Measurements from ENCODE around the gene SLC36A2.
"Not testable (repeated sequence)": the region's sequence is repeated elsewhere in the genome, so short reads cannot be mapped to it uniquely, and the experiment has no call there.

Gene SLC36A2

GRCh38 chr5:151312756-151313324 is 34.5 kb downstream of the SLC36A2 start:
- H3K9ac ChIP-seq (ENCODE audit: low read depth, low read length): no peak overlapping the region
- no peaks in the 10 kb centered on the region for H3K36me3 ChIP-seq (ENCODE audit: insufficient read depth, low read length)
- H3K9me3 ChIP-seq (ENCODE audit: control insufficient read depth, insufficient read depth, low read length): no peaks in the 10 kb centered on the region
- H3K4me1 ChIP-seq (ENCODE audit: insufficient read depth, low read length): peaks cover 6% of the 10 kb centered on the region; the same call in 1 of the 2 replicates

GRCh38 chr5:151310932-151311331 is 36.4 kb downstream of the SLC36A2 start:
- Histone ChIP-seq H3K4me1 (ENCODE audit: insufficient read depth, low read length) (0 out of 2 replicates have a peak, but pooled peaks cover 3% of the 10 kb centered on the region), H3K9ac (ENCODE audit: low read depth, low read length) (no peak overlapping the region), H3K9me3 (ENCODE audit: control insufficient read depth, insufficient read depth, low read length) (no peaks in the 10 kb centered on the region), H3K36me3 (ENCODE audit: insufficient read depth, low read length) (no peaks in the 10 kb centered on the region)

- not testable (repeated sequence) for H3K36me3 ChIP-seq (ENCODE audit: insufficient read depth, low read length); H3K9me3 ChIP-seq (ENCODE audit: control insufficient read depth, insufficient read depth, low read length); H3K9ac ChIP-seq (ENCODE audit: low read depth, low read length); H3K4me1 ChIP-seq (ENCODE audit: insufficient read depth, low read length)
Observed at GRCh38 chr5:151309821-151310220, 37.5 kb downstream of the SLC36A2 start.

GRCh38 chr5:151309266-151309665 is 38.1 kb downstream of the SLC36A2 start:
- H3K9ac ChIP-seq (ENCODE audit: low read depth, low read length); H3K9me3 ChIP-seq (ENCODE audit: control insufficient read depth, insufficient read depth, low read length); H3K36me3 ChIP-seq (ENCODE audit: insufficient read depth, low read length); H3K4me1 ChIP-seq (ENCODE audit: insufficient read depth, low read length): not testable (repeated sequence)

- Histone ChIP-seq H3K9me3 (ENCODE audit: control insufficient read depth, insufficient read depth, low read length) (no peaks in the 10 kb centered on the region), H3K9ac (ENCODE audit: low read depth, low read length) (no peak within 1 kb of the TSS), H3K4me1 (ENCODE audit: insufficient read depth, low read length) (peaks cover under 1% of the 10 kb centered on the region; the same call in 1 of the 2 replicates), H3K36me3 (ENCODE audit: insufficient read depth, low read length) (no peaks in the 10 kb centered on the region)
Observed at GRCh38 chr5:151303666-151304065, 43.7 kb downstream of the SLC36A2 start, which contains the start of gene SLC36A3. SLC36A3 (minus strand) TSS chr5:151303766; CDS start chr5:151303354, 412 bp downstream.

- Histone ChIP-seq H3K9me3 (ENCODE audit: control insufficient read depth, insufficient read depth, low read length) (no peaks in the 10 kb centered on the region), H3K9ac (ENCODE audit: low read depth, low read length) (no peak overlapping the region), H3K36me3 (ENCODE audit: insufficient read depth, low read length) (no peaks in the 10 kb centered on the region), H3K4me1 (ENCODE audit: insufficient read depth, low read length) (peaks cover 7% of the 10 kb centered on the region; the same call in 1 of the 2 replicates)
Observed at GRCh38 chr5:151298063-151298855, 49.1 kb downstream of the SLC36A2 start.

GRCh38 chr5:151296974-151297373 is 50.4 kb downstream of the SLC36A2 start:
- Histone ChIP-seq H3K4me1 (ENCODE audit: insufficient read depth, low read length) (peaks cover 7% of the 10 kb centered on the region; the same call in 1 of the 2 replicates), H3K9me3 (ENCODE audit: control insufficient read depth, insufficient read depth, low read length) (no peaks in the 10 kb centered on the region), H3K36me3 (ENCODE audit: insufficient read depth, low read length) (no peaks in the 10 kb centered on the region), H3K9ac (ENCODE audit: low read depth, low read length) (no peak overlapping the region)

GRCh38 chr5:151296478-151296830 is 50.9 kb downstream of the SLC36A2 start:
- no peaks in the 10 kb centered on the region for H3K9me3 ChIP-seq (ENCODE audit: control insufficient read depth, insufficient read depth, low read length)
- H3K36me3 ChIP-seq (ENCODE audit: insufficient read depth, low read length): no peaks in the 10 kb centered on the region
- H3K4me1 ChIP-seq (ENCODE audit: insufficient read depth, low read length): peaks cover 7% of the 10 kb centered on the region; the same call in 1 of the 2 replicates
- no peak overlapping the region for H3K9ac ChIP-seq (ENCODE audit: low read depth, low read length)

GRCh38 chr5:151295791-151296477 is 51.4 kb downstream of the SLC36A2 start:
- Histone ChIP-seq H3K36me3 (ENCODE audit: insufficient read depth, low read length) (no peaks in the 10 kb centered on the region), H3K9me3 (ENCODE audit: control insufficient read depth, insufficient read depth, low read length) (no peaks in the 10 kb centered on the region), H3K4me1 (ENCODE audit: insufficient read depth, low read length) (peaks cover 7% of the 10 kb centered on the region; the same call in 1 of the 2 replicates), H3K9ac (ENCODE audit: low read depth, low read length) (no peak overlapping the region)

GRCh38 chr5:151295138-151295537 is 52.2 kb downstream of the SLC36A2 start:
- Histone ChIP-seq H3K9ac (ENCODE audit: low read depth, low read length) (no peak overlapping the region), H3K9me3 (ENCODE audit: control insufficient read depth, insufficient read depth, low read length) (no peaks in the 10 kb centered on the region), H3K36me3 (ENCODE audit: insufficient read depth, low read length) (no peaks in the 10 kb centered on the region), H3K4me1 (ENCODE audit: insufficient read depth, low read length) (peaks cover 7% of the 10 kb centered on the region; the same call in 1 of the 2 replicates)

GRCh38 chr5:151293624-151294023 is 53.7 kb downstream of the SLC36A2 start:
- no peak overlapping the region for H3K9ac ChIP-seq (ENCODE audit: low read depth, low read length)
- no peaks in the 10 kb centered on the region for H3K36me3 ChIP-seq (ENCODE audit: insufficient read depth, low read length)
- no peaks in the 10 kb centered on the region for H3K9me3 ChIP-seq (ENCODE audit: control insufficient read depth, insufficient read depth, low read length)
- peaks cover 6% of the 10 kb centered on the region; the same call in 1 of the 2 replicates for H3K4me1 ChIP-seq (ENCODE audit: insufficient read depth, low read length)

- H3K9me3 ChIP-seq (ENCODE audit: control insufficient read depth, insufficient read depth, low read length): no peaks in the 10 kb centered on the region
Observed at GRCh38 chr5:151288180-151288579, 59.2 kb downstream of the SLC36A2 start.

GRCh38 chr5:151286246-151286645 is 61.1 kb downstream of the SLC36A2 start:
- Histone ChIP-seq H3K9me3 (ENCODE audit: control insufficient read depth, insufficient read depth, low read length) (no peaks in the 10 kb centered on the region; the same call in 1 of the 2 replicates), H3K36me3 (ENCODE audit: insufficient read depth, low read length) (no peaks in the 10 kb centered on the region), H3K9ac (ENCODE audit: low read depth, low read length) (no peak overlapping the region), H3K4me1 (ENCODE audit: insufficient read depth, low read length) (peaks cover 5% of the 10 kb centered on the region; the same call in 1 of the 2 replicates)

More at GRCh38 chr5:151288180-151288579, 59.2 kb downstream of the SLC36A2 start:
- H3K9ac ChIP-seq (ENCODE audit: low read depth, low read length): no peak overlapping the region
- H3K4me1 ChIP-seq (ENCODE audit: insufficient read depth, low read length): peaks cover 5% of the 10 kb centered on the region; the same call in 1 of the 2 replicates
- H3K36me3 ChIP-seq (ENCODE audit: insufficient read depth, low read length): no peaks in the 10 kb centered on the region

- Histone ChIP-seq H3K9me3 (ENCODE audit: control insufficient read depth, insufficient read depth, low read length) (no peaks in the 10 kb centered on the region; the same call in 1 of the 2 replicates), H3K36me3 (ENCODE audit: insufficient read depth, low read length) (no peaks in the 10 kb centered on the region), H3K4me1 (ENCODE audit: insufficient read depth, low read length) (peaks cover 5% of the 10 kb centered on the region; the same call in 1 of the 2 replicates), H3K9ac (ENCODE audit: low read depth, low read length) (no peak overlapping the region)
Observed at GRCh38 chr5:151285683-151286082, 61.7 kb downstream of the SLC36A2 start.
